MCF 10A (cell line): ENCODE results near the gene KRTAP4-3. TPM values are rescaled to one million over a fixed set of nuclear protein-coding genes. Genes with fewer than 3 reads are reported as not detected.

Experiments used
- Bru-seq: library from RNA; stranded (reverse); fragments of 400-500 nt; gene quantifications from one replicate; lab custom pipeline; 2021; lab: Mats Ljungman, UMichigan
- BruChase-seq, 2 experiments: library from RNA; stranded (reverse); fragments of 400-500 nt; gene quantifications; one replicate each; lab custom pipeline; 2021; lab: Mats Ljungman, UMichigan
- BruUV-seq: library from RNA; stranded (reverse); fragments of 400-500 nt; replicated peaks from 2 replicates; lab custom pipeline; 2021; lab: Mats Ljungman, UMichigan
- CTCF ChIA-PET: fragments of 300-600 bp; sonication (Branson Sonifier 250); formaldehyde crosslinking; extraction: SDS; loops from one replicate; lab custom pipeline; 2021; ENCODE audit warnings: antibody characterized with exemption, inconsistent platforms; lab: Yijun Ruan, JAX
- POLR2A ChIA-PET: fragments of 300-600, 350-650 bp; sonication (Branson Sonifier 250); formaldehyde crosslinking; extraction: SDS; loops from one replicate; lab custom pipeline; 2020; ENCODE audit warnings: antibody characterized with exemption, inconsistent platforms; lab: Yijun Ruan, JAX
- DNase-seq: peaks from one replicate; pipeline ENCODE4 v3.0.0-alpha.2; 2018; ENCODE audit not compliant: unreplicated experiment
- H3K27ac Mint-ChIP-seq: one replicate; pipeline ENCODE4 v1.8.0; 2022; ENCODE audit warnings: mild to moderate bottlenecking, low read depth, mixed read lengths; ENCODE audit not compliant: unreplicated experiment
- H3K27me3 Mint-ChIP-seq: one replicate; pipeline ENCODE4 v1.8.0; 2022; ENCODE audit warnings: mixed read lengths; ENCODE audit not compliant: insufficient read depth, unreplicated experiment
- H3K36me3 Mint-ChIP-seq: one replicate; pipeline ENCODE4 v1.8.0; 2022; ENCODE audit warnings: mild to moderate bottlenecking, moderate library complexity, mixed read lengths; ENCODE audit not compliant: insufficient read depth, unreplicated experiment
- H3K4me1 Mint-ChIP-seq: one replicate; pipeline ENCODE4 v1.8.0; 2022; ENCODE audit warnings: mixed read lengths; ENCODE audit not compliant: insufficient read depth, unreplicated experiment
- H3K4me3 Mint-ChIP-seq: one replicate; pipeline ENCODE4 v1.8.0; 2022; ENCODE audit warnings: mild to moderate bottlenecking, moderate library complexity, mixed read lengths; ENCODE audit not compliant: unreplicated experiment
- H3K9me3 Mint-ChIP-seq: one replicate; pipeline ENCODE4 v1.8.0; 2022; ENCODE audit warnings: mixed read lengths; ENCODE audit not compliant: unreplicated experiment
- CTCF ChIP-seq: fragments of 200-600 bp; IDR thresholded peaks from one replicate; pipeline ENCODE4 v1.8.0; 2022; ENCODE audit warnings: antibody characterized with exemption, mild to moderate bottlenecking; ENCODE audit not compliant: unreplicated experiment
- intact Hi-C: fragments of 100-400 bp; cut with micrococcal nuclease; formaldehyde crosslinking; loops from 2 replicates; pipeline ENCODE4 v1.14.1; 2022
- long read RNA-seq: library from polyadenylated mRNA; stranded (forward); transcript quantifications from one replicate; pipeline ENCODE4 v2.0.0, GENCODE V29; 2022
- total RNA-seq: library from RNA; stranded (reverse); gene quantifications from 2 replicates; pipeline ENCODE4 v1.2.3, GENCODE V29; 2022

The KRTAP4-3 gene
- total RNA-seq (not detected in 2 replicates), Bru-seq, nascent RNA (not detected), BruChase-seq, experiment 1, labeled RNA remaining after a 6-hour chase (not detected), BruChase-seq, experiment 2, labeled RNA remaining after a 2-hour chase (not detected)
- long read RNA-seq: 0 reads

GRCh38 chr17:41168121-41168520 is at the start of gene KRTAP4-3:
Gene KRTAP4-3, minus strand, starts transcription at chr17:41168221. Its CDS starts 49 bp downstream, at chr17:41168172.
- intact Hi-C loops: no loop called here
- no peaks in the 10 kb centered on the region for H3K4me1 Mint-ChIP-seq
- no peaks in the 10 kb centered on the region for H3K36me3 Mint-ChIP-seq
- no TSS peak for BruUV-seq
- no peak within 1 kb of the TSS for H3K27ac Mint-ChIP-seq
- H3K9me3 Mint-ChIP-seq: no peaks in the 10 kb centered on the region
- no peaks in the 10 kb centered on the region for H3K27me3 Mint-ChIP-seq
- ChIA-PET CTCF (no interaction called here), POLR2A (interaction anchor here (1.1 kb wide), 1 partner anchor 11 kb away, joined by 3 read pairs; no protein-coding TSS in a partner anchor)
- H3K4me3 Mint-ChIP-seq: no peak within 1 kb of the TSS
- no peak for DNase-seq
- no peak for TF ChIP-seq CTCF

- no TSS peak for BruUV-seq
- CTCF ChIA-PET: interaction anchor here (0.6 kb wide), 1 partner anchor 71 kb away, joined by 4 read pairs; no protein-coding TSS in a partner anchor
- Mint-ChIP-seq H3K9me3 (peaks cover 6% of the 10 kb centered on the region), H3K4me3 (no peak overlapping the region), H3K4me1 (no peaks in the 10 kb centered on the region), H3K27ac (no peak overlapping the region), H3K27me3 (peaks cover 35% of the 10 kb centered on the region), H3K36me3 (no peaks in the 10 kb centered on the region)
- POLR2A ChIA-PET: no interaction called here
- no peak for DNase-seq
- intact Hi-C loops: no loop called here
- TF ChIP-seq CTCF: no peak
Observed at GRCh38 chr17:41215681-41216080, 47.7 kb upstream of the KRTAP4-3 start.

- peaks cover 49% of the 10 kb centered on the region for H3K27me3 Mint-ChIP-seq
- no TSS peak for BruUV-seq
- no peak overlapping the region for H3K27ac Mint-ChIP-seq
- no peaks in the 10 kb centered on the region for H3K36me3 Mint-ChIP-seq
- ChIA-PET CTCF (interaction anchor here (1.1 kb wide), 1 partner anchor 34 kb away, joined by 3 read pairs; no protein-coding TSS in a partner anchor), POLR2A (interaction anchor here (0.7 to 1.0 kb wide), 2 partner anchors 25 to 125 kb away, joined by 3 to 4 read pairs; no protein-coding TSS in a partner anchor)
- no peak overlapping the region for H3K4me3 Mint-ChIP-seq
- no peaks in the 10 kb centered on the region for H3K9me3 Mint-ChIP-seq
- H3K4me1 Mint-ChIP-seq: no peaks in the 10 kb centered on the region
- DNase-seq: no peak
- intact Hi-C loops: no loop called here
- no peak for TF ChIP-seq CTCF
Observed at GRCh38 chr17:41212524-41213169, 44.6 kb upstream of the KRTAP4-3 start.

DNA sequence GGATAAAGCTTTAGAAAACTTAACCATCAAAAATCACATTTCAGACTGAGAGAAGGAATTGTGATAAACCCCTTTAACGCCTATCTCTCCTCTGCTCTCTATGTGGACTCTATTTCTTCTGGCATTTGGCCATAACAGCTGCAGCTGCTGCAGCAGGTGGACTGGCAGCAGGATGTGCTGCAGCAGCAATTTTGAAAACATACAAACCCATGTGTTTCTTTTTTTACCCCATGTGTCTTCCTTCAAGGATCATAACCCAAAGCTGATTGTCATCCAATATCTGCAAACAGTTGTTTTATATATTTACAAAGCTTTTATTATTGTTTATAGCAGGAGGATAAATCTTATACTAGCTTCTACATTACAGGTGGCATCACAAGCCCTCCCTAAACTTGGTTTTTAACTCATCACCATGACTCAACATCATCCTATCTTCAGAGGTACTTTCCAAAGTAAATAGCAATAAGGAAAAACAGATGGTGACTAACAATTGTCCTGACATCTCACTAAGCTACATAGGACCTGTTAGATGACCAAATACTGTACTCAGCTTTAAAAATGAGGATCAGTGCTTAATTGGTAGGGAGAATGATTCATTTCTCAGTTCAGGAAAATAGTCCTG is 43.9 kb upstream of the KRTAP4-3 start:
- POLR2A ChIA-PET: interaction anchor here (0.6 to 1.0 kb wide), 3 partner anchors 24 to 125 kb away, joined by 3 to 4 read pairs (median 4); no protein-coding TSS in a partner anchor
- no peak overlapping the region for H3K27ac Mint-ChIP-seq
- intact Hi-C loops: no loop called here
- H3K36me3 Mint-ChIP-seq: no peaks in the 10 kb centered on the region
- H3K9me3 Mint-ChIP-seq: no peaks in the 10 kb centered on the region
- no peak overlapping the region for H3K4me3 Mint-ChIP-seq
- no peak for TF ChIP-seq CTCF
- CTCF ChIA-PET: interaction anchor here (0.6 to 1.1 kb wide), 2 partner anchors 23 to 33 kb away, joined by 3 to 5 read pairs; no protein-coding TSS in a partner anchor
- no TSS peak for BruUV-seq
- no peaks in the 10 kb centered on the region for H3K4me1 Mint-ChIP-seq
- H3K27me3 Mint-ChIP-seq: peaks cover 56% of the 10 kb centered on the region
- DNase-seq: peak; percentile 3
